Type B pancreatic cell (in vitro differentiated cells): ENCODE data around the gene CD33. TPM values are rescaled to one million over a fixed set of nuclear protein-coding genes. Genes with fewer than 3 reads are reported as not detected.

ENCODE experiments used
- DNase-seq: peaks from one replicate; pipeline ENCODE4 v3.0.0; 2021; ENCODE audit warnings: mixed read lengths; ENCODE audit not compliant: unreplicated experiment; ENCODE audit errors: extremely low spot score
- H3K27ac Mint-ChIP-seq: 2 replicates; pipeline ENCODE4 v1.8.0; 2021; ENCODE audit warnings: mild to moderate bottlenecking, mixed read lengths
- H3K27me3 Mint-ChIP-seq: 2 replicates; pipeline ENCODE4 v1.8.0; 2021; ENCODE audit warnings: mixed read lengths
- H3K36me3 Mint-ChIP-seq: 2 replicates; pipeline ENCODE4 v1.8.0; 2021; ENCODE audit warnings: mixed read lengths
- H3K4me1 Mint-ChIP-seq: one replicate; pipeline ENCODE4 v1.8.0; 2021; ENCODE audit warnings: mixed read lengths; ENCODE audit not compliant: unreplicated experiment
- H3K4me3 Mint-ChIP-seq: 2 replicates; pipeline ENCODE4 v1.8.0; 2021; ENCODE audit warnings: mild to moderate bottlenecking, mixed read lengths
- H3K9me3 Mint-ChIP-seq: 2 replicates; pipeline ENCODE4 v1.8.0; 2021; ENCODE audit warnings: mixed read lengths
- CTCF ChIP-seq: fragments of 200-600 bp; sonication (generic); conservative IDR thresholded peaks from 2 replicates; pipeline ENCODE4 v1.5.0; 2021; ENCODE audit warnings: antibody characterized with exemption, mild to moderate bottlenecking
- total RNA-seq: library from RNA; stranded (reverse); gene quantifications from 2 replicates; pipeline ENCODE4 v1.2.1, GENCODE V29; 2021; ENCODE audit warnings: low replicate concordance

The CD33 gene
- total RNA-seq, 1 donor from 2014 or later, result not detected

DNA sequence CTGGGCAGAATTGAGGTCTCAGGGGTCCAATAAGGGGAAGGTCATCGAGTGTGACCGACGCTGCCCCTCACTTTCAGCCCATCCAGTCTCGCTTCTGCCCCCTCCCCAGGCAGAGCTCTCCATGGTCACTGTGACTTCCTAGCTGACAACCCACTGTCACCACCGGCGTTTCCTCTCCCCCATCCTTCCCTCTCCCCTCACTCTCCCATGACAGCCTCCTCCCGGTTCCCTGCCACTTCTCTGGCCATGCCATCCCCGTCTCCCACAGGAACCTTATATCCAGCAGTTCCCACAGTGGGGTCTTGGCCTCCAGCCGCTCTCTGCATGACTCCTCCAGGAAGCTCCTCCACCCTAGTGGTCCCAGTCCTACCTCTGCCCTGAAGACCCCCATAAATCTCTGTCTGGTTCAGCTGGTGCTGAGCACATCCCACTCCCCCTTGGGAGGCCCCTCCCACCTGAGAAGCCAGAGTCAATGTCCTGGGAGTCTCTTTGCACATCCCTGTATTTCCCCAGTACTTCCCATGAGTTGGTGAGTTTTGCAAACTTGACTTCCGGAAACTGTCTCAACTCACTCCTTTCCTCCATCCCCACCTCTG is 24.7 kb upstream of the CD33 start:
- no peak for DNase-seq
- peaks cover 20% of the 10 kb centered on the region for H3K27me3 Mint-ChIP-seq
- H3K4me3 Mint-ChIP-seq, result no peak overlapping the region
- no peaks in the 10 kb centered on the region for H3K9me3 Mint-ChIP-seq
- no peaks in the 10 kb centered on the region for H3K36me3 Mint-ChIP-seq
- TF ChIP-seq CTCF, result no peak
- no peak overlapping the region for H3K27ac Mint-ChIP-seq
- H3K4me1 Mint-ChIP-seq, result no peaks in the 10 kb centered on the region

DNA sequence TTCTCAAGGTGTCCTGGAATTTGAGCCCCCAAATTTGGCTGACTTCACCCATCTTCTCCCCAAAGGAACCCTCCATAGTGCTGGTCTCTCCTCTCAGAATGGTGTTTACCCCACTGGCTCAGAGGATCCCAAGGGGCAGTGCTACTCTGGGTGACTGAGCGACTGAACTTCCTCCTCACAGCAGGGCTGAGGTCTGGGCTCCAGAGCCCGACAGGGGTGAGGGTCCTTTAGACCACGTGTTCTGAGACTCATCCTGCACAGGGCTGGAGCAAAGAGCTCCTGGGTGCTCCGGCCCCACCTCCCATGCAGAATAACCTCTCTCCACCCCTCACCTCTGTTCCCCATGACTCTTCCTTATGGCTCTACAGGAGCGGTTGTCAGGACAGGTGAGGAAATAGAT is 23.2 kb upstream of the CD33 start:
- Mint-ChIP-seq H3K4me3 (no peak overlapping the region), H3K27me3 (peaks cover 18% of the 10 kb centered on the region), H3K4me1 (no peaks in the 10 kb centered on the region), H3K27ac (no peak overlapping the region), H3K9me3 (no peaks in the 10 kb centered on the region), H3K36me3 (no peaks in the 10 kb centered on the region)
- no peak for DNase-seq
- TF ChIP-seq CTCF, result no peak

DNA sequence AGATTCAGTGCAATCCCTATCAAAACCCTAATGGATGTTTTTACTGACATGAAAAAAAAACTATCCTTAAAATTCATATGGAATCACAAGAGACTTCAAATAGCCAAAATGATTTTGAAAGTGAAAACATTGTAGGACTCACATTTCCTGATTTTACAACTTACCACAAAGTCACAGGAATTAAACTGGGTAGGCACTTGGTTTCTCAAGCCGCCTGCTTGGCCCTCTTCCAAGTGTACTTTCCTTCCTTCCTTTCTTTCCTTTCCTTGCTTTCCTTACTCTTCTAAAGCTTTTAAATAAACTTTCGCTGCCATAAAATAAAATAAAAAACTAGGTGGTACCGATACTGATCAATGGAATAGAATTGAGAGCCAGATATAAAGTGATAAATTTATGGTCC is 21.0 kb upstream of the CD33 start:
- no peak for TF ChIP-seq CTCF
- H3K4me1 Mint-ChIP-seq, result no peaks in the 10 kb centered on the region
- peaks cover 26% of the 10 kb centered on the region for H3K27me3 Mint-ChIP-seq
- no peak overlapping the region for H3K4me3 Mint-ChIP-seq
- no peak overlapping the region for H3K27ac Mint-ChIP-seq
- no peaks in the 10 kb centered on the region for H3K36me3 Mint-ChIP-seq
- H3K9me3 Mint-ChIP-seq, result no peaks in the 10 kb centered on the region
- no peak for DNase-seq

- Mint-ChIP-seq H3K4me1 (no peaks in the 10 kb centered on the region), H3K9me3 (no peaks in the 10 kb centered on the region), H3K27ac (no peak overlapping the region), H3K4me3 (no peak overlapping the region), H3K27me3 (peaks cover 28% of the 10 kb centered on the region), H3K36me3 (no peaks in the 10 kb centered on the region)
- TF ChIP-seq CTCF, result no peak
- DNase-seq, result no peak
Observed at GRCh38 chr19:51204321-51204720, 20.6 kb upstream of the CD33 start.

DNA sequence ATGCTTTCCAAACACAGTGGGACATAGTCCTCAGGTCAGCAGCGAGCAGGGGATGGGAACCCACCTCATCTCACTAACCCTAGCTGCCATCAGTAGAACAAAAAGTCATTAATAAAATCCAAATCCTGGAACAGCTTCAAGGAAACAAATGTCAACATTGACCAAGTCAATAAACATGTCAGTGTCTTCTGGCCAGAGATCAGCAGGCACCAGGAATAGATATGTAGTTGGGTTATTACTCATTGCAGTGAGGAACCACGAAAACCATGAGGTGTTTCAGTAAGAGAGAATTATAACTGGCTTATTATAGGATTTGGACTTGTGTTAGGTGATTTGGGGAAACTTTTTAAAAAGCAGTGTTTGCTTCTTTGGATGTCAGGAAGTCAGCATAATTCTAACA is 17.1 kb upstream of the CD33 start:
- Mint-ChIP-seq H3K4me1 (no peaks in the 10 kb centered on the region), H3K9me3 (no peaks in the 10 kb centered on the region), H3K27me3 (peaks cover 27% of the 10 kb centered on the region), H3K4me3 (no peak overlapping the region), H3K27ac (no peak overlapping the region), H3K36me3 (no peaks in the 10 kb centered on the region)
- no peak for TF ChIP-seq CTCF
- no peak for DNase-seq
